GM19455 (cell line): Measurements from ENCODE around the gene COQ8A.

Source experiments
- ATAC-seq: cut with Tn5 transposase; IDR thresholded peaks from one replicate; pipeline ENCODE4 v1.9.1; 2021; ENCODE audit not compliant: unreplicated experiment

The COQ8A gene

DNA sequence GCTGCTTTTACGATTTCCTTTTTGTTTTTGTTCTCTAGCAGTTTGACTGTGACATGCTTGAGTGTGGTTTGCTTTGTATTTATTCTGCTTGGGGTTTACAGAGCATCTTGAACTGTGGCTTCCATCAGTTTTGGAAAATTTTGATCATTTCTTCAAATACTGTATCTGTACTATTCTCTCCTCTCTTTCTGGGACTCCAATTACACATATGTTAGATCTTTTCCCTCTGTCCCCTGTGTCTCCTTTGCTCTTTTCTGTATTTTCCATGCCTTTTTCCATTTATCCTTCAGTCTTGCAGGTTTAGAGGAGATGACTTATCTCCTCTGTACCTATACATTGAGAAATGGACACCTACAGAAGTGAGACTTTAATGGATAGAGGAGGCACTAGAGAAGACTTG lies 31.7 kb downstream of the COQ8A start:
- no peak for ATAC-seq

DNA sequence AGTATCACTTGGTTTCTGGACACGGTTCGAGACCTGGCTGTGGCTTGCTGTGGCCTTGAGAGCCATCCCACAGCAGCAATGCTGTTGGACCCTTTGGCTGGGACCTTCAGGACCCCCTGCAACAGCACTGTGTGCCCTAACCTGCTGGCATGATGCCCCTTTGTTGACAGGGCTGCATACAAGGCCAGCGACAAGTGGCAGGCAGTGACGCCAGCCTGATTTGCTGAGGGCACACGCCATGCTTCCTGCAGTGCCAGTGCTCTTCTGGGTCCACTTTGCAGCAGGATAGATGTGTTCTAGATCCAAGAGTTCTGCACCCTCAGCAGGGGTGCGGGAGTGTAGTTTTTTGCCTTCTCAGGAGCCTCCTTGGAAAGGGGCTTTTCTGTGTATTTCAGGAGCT lies 32.8 kb downstream of the COQ8A start:
- ATAC-seq, result no peak

DNA sequence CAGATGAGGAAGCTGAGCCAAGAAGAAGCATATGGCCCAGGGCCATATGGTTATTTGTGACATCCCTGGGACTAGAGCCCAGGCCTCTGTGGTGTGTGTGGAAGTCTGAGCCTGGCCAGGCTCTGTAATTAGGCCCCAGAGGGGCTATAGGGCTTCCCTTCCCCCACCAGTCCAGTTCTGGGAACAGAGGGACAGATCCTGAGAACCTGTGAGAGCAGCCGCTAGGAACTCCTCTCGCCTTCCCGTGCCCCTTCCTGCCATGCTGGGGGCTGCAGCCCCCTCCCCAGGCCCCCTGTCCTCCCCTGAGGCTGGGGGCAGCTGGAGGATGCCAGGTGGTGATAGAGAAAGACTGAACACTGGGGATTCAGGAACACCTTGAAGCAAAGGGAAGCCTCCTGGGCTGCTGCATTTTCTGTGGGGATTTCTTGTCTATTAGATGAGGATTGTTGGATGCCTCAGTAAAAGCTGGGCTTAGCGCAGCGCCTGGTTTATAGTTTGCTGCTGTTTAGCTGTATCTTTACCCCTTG lies 33.3 kb downstream of the COQ8A start:
- ATAC-seq, result no peak

DNA sequence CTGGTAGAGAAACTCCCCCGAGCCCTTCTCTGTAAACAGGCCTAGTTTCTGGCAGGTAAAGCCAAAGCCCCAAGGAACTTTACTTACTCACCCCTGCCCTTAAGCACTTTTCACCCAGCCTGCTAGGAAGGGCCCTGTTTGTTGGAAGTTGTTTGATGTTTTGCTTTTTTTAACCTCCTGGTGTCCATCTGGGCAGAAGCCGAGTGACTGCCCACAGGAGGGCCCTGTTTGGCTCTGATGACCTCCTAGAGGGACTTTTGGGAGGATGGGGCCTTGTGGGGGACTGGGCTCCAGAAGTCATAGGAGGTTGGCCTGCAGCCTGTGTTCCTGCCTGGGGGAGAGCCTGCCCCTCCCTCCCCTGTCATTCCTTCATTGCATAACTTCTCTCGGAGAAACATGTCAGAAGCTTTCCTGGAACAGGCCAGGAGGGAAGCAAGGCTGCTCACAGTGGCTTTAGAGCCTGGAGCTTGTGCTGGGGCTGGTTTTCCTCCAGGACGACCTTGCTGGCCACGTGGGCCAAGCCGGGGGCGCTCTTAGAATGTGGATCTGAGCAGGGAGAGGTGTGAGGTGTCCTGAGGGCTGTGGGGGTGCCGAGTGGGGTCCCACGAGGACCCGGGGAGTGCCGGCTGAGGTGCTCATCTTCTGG lies 33.9 kb downstream of the COQ8A start:
- ATAC-seq, result no peak

DNA sequence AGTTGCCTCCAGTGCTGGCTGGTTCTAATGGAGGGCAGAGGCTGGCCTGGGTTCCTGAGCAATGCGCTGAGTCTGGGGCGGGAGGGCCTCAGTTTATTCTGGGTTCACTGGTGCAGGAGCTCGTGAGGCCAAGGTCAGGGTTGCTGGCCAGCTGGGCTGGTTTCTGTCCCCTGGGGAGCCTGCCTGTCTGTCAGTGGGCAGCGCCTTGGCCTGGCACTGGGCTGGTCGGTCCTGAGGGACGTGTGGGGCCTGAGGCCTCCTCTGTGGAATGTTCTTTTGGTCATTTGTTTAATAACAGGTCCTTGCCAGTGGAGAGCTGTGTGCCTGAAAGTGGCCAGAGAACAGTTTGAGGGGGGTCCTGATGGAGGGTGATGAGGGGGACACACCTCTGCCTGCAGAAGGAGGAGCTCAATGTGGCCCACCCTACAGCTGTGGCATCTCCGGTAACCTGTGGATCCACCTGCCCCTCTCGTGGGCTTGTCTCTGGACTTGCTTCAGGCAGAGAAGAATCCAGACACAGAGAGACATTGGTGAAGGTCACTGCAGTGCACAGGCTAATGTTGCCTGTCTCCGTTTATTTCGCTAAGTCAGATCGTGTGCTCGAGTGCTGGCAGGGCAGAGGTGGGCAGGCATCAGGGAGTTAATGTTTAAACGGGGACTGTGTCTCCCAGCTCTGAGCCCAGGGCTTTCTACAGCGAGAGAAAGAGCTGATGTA lies 34.6 kb downstream of the COQ8A start:
- ATAC-seq, result no peak

DNA sequence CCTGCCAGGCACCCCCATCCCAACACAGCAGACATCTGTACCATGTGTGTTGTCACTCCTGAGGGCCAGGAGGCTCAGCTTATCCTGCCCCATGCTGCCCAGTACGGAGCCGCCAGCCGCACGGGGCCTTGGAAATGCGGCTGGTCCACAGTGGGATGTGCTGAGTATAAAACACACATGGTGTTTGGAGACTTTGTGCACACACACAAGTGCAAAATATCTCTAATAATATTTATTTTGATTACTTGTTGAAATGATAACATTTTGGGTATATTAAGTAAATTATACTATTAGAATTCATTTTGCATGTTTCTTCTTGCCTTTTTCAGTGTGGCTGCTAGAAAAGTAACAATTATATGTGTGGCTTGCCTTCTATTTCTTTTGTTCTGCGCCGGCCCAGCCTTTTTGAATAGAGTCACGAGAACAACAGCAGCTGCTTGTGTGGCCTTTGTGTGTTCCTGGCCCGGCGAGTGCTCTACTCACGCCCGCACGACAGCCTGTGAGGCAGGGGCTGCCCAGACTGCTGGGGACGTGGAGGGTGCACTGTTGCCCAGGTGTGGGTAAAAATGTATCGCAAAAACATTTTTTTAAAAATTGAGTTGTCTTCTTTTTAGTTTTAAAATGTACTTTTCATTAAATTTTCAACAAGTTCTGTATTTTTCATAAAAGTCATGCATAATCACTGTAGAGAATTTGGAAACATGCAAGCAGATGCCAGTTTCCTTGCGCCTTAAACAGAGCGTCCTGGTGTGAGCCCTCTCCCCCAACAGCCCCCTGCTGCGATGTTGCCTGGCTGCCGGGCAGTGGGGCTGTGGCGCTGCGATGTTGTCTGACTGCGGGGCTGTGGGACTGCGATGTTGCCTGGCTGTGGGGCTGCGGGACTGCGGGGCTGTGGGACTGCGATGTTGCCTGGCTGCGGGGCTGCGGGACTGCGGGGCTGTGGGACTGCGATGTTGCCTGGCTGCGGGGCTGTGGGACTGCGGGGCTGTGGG lies 35.5 kb downstream of the COQ8A start:
- no peak for ATAC-seq

DNA sequence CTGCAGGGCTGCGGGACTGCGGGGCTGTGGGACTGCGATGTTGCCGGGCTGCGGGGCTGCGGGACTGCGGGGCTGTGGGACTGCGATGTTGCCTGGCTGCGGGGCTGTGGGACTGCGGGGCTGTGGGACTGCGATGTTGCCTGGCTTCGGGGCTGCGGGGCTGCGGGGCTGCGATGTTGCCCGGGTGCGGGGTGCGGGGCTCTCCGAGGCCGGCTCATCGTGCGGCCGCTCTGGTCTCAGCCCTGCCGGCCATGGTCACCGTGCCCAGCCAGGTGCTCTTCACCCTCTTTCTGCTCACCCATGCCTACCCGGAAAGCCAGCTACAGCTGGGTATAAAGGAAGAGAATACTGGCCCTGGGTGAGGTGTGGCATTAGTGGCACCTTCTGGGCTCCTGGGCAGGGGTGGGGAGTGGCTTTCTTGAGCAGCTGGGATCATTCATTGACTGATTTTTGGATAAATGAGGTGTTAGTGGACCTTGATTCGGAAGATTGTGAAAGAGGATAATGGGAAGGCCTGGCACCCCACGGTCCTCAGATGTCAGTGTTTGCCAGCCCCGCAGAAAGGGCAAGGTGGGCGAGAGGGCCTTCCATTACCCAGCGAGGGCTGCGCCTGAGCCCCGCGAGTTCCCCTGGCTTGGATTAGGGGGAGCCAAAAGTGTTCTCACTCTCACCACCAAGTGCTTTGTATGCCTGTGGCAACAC lies 36.3 kb downstream of the COQ8A start:
- no peak for ATAC-seq

DNA sequence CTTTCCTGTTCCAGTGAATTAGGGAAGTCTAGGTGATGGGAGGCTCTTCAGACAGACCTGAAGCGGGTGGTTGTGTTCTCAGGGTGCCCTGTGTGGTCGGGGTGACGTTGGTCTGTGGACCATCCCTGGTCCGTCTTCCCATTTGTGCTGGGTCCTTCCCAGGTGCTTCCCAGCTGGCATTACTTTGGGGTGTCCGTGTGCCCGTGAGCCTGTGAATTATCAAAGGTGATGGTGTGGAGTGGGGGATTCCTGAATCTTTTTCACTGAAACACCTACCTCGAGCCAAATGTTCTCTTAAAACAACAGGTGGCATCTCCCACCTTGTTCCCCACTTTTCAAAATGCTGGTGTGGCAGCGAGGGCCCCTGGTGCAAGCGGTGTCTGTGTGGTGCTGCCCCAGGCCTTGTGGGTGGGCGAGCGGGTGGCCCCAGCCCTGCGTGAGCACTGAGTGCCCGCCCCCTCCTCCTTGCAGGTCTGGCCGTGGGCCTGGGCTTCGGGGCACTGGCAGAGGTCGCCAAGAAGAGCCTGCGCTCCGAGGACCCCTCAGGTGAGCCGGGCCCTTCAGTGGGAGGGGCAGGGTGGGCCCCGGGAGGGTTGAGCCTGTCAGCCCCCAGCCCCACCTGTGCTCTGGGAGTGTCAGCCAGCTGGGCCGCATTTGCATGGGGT lies 37.0 kb downstream of the COQ8A start:
- ATAC-seq, result no peak

DNA sequence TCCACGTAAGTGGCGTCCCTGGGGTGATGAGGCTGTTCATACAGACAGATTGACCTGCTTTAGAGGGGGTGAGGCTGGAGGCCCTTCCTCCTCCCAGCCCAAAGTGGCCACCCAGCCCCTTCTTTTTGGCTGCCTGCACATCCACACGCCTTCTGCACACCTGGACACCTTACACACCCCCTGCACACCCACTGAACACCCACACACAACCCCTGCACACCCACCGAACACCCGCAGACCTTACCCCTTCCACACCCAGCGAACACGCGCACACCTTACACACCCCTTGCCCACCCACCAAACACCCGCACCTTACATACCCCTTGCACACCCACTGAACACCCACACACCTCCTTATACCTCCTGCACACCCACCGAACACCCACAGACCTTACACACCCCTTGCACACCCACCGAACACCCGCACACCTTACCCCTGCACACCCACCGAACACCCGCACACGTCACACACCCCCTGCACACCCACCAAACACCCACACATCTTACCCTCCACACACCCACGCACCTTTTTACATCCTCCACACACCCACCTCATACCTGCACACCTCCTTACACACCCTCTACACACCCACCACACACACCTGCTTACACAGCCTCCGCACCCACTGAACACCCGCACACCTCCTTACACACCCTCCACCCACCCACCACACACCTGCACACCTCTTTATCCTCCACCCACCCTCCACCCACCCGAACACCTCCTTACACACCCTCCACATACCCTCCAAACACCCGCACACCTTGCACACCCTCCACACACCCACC lies 37.7 kb downstream of the COQ8A start:
- no peak for ATAC-seq

DNA sequence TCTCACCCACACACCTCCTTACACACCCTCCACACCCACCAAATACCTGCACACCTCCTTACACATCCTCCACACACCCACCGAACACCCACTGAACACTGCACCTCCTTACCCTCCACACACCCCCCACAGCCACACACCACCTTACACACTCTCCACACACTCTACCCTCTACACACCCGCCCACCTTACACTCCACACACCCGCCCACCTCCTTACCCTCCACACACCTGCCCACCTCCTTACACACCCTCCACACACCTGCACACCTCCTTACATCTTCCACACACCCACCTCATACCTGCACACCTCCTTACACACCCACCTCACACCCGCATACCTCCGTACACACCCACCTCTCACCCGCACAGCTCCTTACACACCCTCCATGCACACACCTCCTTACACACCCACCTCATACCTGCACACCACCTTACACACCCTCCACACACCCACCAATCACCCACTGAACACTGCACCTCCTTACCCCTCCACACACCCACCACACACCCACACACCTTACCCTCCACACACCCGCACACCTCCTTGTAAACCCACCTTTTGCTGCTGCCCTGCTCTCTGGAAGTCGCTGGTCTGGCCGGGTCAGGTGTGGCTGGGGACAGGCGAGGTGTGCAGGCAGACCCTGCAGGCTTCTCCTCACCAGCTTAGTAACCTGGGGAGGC lies 38.5 kb downstream of the COQ8A start:
- no peak for ATAC-seq

DNA sequence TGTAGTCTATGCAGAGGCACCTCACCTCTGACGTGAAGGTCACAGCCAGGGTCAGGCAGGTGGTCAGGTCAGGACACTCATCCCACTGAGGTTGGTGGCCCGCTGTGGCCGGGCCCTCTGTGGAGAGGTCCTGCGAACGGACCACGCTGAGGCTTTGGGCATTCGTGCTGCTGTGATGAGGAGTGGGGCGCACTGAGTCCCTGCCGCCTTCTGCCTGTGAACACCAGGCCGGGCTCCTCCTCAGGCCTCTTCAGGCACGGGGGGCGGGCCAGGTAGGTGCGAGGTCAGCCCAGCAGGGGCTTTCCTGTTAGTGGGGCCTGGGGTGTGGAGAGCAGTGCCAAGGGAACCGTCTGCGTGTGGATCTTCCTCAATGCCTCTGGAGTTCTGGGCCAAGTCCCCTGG lies 39.0 kb downstream of the COQ8A start:
- no peak for ATAC-seq

DNA sequence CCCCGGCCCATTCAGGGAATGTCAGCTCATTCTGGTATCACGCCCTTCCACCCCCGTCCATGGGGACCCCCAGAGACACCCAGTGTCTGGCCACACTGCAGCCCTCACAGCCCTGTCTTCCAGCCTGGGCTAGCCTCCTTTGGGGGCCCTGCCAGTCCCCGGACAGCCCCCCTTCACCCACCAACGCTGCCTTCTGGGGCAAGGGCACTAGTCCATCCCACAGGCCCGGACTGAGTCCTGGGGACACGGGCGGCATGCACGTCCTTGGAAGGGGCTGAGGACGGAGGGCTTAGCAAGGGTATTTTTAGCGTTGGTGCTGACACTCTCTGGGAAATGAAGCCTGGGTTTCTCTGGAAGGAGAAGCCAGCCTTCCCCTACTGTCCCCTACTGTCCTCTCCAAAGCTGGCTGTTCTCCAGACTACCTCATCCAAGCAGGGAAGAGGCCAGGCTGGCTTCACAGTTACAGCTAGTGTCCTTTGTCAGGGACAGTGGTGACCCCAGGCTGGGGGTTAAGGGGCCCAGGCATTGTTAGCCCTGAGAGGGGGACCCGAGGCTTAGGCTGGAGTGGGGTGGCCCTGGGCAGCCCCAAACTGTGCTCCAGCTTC lies 39.5 kb downstream of the COQ8A start:
- ATAC-seq, result no peak

DNA sequence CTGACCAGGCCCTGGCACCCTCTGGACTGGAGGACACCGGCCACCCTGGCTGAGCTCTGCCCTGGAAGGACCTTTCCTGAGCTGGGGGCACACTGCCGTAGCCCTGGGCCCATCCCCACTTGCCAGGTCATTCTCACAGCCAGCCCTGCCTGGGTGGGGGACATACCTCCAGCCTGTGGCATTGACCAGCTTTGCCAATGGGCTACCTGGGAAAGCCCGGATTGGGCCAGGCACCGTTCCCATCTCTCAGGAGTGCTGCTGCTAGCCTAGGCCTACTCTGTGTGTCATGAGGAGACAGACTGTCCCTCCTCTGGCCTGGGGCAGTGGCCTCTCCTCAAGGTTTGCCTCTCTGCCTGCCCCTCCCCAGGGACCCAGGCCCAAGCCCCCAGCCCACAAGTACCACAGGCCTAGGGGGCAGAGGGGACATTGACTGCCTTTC lies 40.0 kb downstream of the COQ8A start:
- ATAC-seq, result no peak

DNA sequence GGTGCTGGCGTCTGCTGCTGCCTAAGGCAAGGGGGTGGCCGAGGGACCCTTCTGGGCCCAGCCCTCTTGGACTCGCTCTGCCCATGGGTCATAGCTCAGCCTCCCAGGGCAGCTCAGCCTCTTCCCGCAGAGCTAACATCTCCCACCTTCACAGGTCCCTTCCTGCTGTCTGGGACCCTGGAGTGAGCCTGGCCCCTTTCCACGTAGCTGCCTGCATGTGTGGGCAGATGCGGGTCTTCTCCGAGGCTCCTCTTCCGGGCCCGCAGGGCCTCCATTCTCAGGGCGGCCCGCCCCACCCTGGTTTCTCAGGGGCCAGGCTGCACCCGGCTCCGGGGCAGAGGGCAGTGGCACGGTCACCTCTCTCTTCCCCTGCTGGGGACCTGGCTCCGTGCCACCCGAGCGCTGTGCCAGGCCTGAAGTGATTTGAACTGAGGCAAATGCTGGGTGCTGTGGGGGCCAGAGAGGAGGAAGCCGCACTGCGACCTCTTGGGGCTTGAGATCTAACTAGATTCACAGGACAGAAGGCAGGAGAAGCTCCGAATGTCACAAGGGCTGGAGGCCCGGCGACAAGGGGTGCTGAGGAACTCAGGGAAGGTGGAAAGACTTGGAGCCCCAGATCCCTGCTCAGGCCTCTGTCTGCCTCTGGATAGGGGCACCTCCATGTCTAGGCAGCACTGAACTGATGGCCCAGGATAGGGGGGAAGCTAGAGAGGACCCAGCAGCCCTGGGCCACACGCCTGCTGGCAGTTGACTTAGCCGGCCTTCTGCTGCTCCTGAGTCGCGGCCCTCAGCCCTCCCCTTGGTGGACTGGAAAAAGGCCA lies 40.7 kb downstream of the COQ8A start:
- no peak for ATAC-seq

DNA sequence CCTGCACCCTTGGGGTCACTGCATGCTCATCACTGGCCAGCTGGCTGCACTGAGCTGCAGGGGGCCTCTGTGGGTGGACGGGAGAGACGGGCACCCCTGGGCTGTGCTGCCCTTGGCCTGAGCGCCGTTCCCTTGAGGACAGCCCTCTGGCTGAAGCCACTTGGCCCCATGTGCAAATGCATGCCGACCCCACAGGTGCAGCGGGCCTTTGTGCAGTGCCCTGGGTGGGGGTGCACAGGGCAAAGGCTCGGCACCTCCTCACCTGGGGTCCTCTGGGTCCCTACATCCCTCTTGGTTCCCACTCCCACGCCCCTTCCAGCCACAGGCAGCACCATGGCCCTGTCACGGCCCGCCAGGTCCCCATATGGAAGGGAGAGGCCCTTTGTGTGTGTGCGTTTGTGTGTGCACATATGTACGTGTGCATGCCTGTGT lies 41.3 kb downstream of the COQ8A start:
- no peak for ATAC-seq

DNA sequence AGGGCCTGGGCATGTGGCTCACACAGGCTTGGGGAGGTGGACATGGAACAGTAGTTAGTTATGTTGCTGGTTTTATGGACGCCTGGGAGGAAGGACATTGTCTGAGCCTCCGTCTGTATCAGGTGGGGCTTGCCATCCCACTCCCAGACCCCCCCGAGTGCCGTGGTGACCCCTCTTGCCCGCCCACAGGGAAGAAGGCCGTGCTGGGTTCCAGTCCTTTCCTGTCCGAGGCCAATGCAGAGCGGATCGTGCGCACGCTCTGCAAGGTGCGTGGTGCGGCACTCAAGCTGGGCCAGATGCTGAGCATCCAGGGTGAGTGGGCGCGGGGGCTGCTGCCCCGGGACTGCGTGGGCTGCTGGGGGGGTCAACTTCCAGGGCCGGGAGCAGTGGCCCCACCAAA lies 41.7 kb downstream of the COQ8A start:
- ATAC-seq, result no peak

DNA sequence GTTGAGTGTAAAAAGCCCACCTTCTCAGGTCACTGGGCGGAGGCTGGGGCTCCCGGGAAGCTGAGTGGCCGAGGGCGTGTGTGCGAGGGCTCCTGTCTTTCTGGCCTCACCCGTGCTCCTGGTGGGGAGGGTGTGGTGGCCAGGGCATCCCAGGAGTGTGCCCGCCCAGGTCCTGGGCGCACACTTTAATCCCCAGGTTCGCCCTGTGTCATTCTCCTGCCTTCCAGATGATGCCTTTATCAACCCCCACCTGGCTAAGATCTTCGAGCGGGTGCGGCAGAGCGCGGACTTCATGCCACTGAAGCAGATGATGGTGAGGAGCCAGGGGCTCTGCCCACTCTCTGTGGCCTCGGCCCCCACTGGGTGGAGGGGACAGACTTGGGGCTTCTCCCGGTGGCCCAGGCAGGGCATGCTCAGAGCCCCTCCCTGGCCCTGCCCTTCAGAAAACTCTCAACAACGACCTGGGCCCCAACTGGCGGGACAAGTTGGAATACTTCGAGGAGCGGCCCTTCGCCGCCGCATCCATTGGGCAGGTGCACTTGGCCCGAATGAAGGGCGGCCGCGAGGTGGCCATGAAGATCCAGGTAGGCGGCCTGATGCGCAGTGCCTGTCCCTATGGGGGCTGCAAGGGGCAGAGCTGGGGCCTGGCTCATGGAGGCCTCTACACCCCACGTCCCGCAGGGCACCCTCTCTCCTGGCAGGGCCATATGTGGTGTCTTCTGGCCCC lies 42.5 kb downstream of the COQ8A start:
- no peak for ATAC-seq
